GM06990 (cell line): ENCODE data around the gene WDPCP.
A peak's percentile ranks its signal among the peaks of the same experiment; 100 is the strongest.
"Not testable (repeated sequence)": the region's sequence is repeated elsewhere in the genome, so short reads cannot be mapped to it uniquely, and the experiment has no call there.

Experiments
- DNase-seq: peaks from one replicate; pipeline ENCODE4 v3.0.0-alpha.2; 2011; ENCODE audit not compliant: insufficient read length; ENCODE audit errors: extremely low read depth
- H3K27me3 ChIP-seq: replicated peaks from 2 replicates; pipeline ENCODE4 v1.6.0; 2011; ENCODE audit warnings: low read length; ENCODE audit not compliant: control insufficient read depth, insufficient read depth
- H3K36me3 ChIP-seq: 2 replicates; pipeline ENCODE4 v1.5.1; 2011; ENCODE audit warnings: low read length; ENCODE audit not compliant: control insufficient read depth, insufficient read depth
- H3K4me3 ChIP-seq: replicated peaks from 2 replicates; pipeline ENCODE4 v1.5.1; 2011; ENCODE audit warnings: low read depth, mild to moderate bottlenecking, control low read depth, low read length
- CTCF ChIP-seq: IDR thresholded peaks from 2 replicates; pipeline ENCODE4 v1.5.1; 2011; ENCODE audit warnings: low read length, control low read depth, mild to moderate bottlenecking, inconsistent platforms; ENCODE audit not compliant: insufficient read depth, poor library complexity, severe bottlenecking

The WDPCP gene

GRCh38 chr2:63344575-63345284 is 243.5 kb downstream of the WDPCP start:
- TF ChIP-seq CTCF, result no peak
- peak; percentile 5 for DNase-seq
- H3K36me3 ChIP-seq, result no peaks in the 10 kb centered on the region
- no peak overlapping the region for H3K4me3 ChIP-seq
- no peaks in the 10 kb centered on the region for H3K27me3 ChIP-seq

GRCh38 chr2:63343397-63344109 is 244.7 kb downstream of the WDPCP start:
- DNase-seq, result no peak
- H3K27me3 ChIP-seq, result no peaks in the 10 kb centered on the region
- H3K36me3 ChIP-seq, result no peaks in the 10 kb centered on the region
- H3K4me3 ChIP-seq, result no peak overlapping the region
- TF ChIP-seq CTCF, result no peak

- Histone ChIP-seq H3K27me3 (no peaks in the 10 kb centered on the region), H3K4me3 (no peak overlapping the region), H3K36me3 (no peaks in the 10 kb centered on the region)
- TF ChIP-seq CTCF, result no peak
- DNase-seq, result no peak
These were observed 247.8 kb downstream of the WDPCP start for GRCh38 chr2:63340443-63340842.

GRCh38 chr2:63334910-63335309 is 253.4 kb downstream of the WDPCP start:
- H3K27me3 ChIP-seq, result no peaks in the 10 kb centered on the region
- no peak overlapping the region for H3K4me3 ChIP-seq
- no peaks in the 10 kb centered on the region for H3K36me3 ChIP-seq
- no peak for DNase-seq
- TF ChIP-seq CTCF, result no peak

GRCh38 chr2:63326473-63326872 is 261.8 kb downstream of the WDPCP start:
- H3K27me3 ChIP-seq, result no peaks in the 10 kb centered on the region
- no peaks in the 10 kb centered on the region for H3K36me3 ChIP-seq
- H3K4me3 ChIP-seq, result no peak overlapping the region
- TF ChIP-seq CTCF, result no peak
- DNase-seq, result no peak

- not testable (repeated sequence) for H3K4me3 ChIP-seq, H3K27me3 ChIP-seq, H3K36me3 ChIP-seq, DNase-seq
These were observed 264.6 kb downstream of the WDPCP start for GRCh38 chr2:63323662-63324061.

- H3K36me3 ChIP-seq, DNase-seq, H3K4me3 ChIP-seq, H3K27me3 ChIP-seq: not testable (repeated sequence)
These were observed 266.3 kb downstream of the WDPCP start for GRCh38 chr2:63321973-63322372.
